ENCODE data around the gene SIGLEC12.

Gene SIGLEC12

DNA sequence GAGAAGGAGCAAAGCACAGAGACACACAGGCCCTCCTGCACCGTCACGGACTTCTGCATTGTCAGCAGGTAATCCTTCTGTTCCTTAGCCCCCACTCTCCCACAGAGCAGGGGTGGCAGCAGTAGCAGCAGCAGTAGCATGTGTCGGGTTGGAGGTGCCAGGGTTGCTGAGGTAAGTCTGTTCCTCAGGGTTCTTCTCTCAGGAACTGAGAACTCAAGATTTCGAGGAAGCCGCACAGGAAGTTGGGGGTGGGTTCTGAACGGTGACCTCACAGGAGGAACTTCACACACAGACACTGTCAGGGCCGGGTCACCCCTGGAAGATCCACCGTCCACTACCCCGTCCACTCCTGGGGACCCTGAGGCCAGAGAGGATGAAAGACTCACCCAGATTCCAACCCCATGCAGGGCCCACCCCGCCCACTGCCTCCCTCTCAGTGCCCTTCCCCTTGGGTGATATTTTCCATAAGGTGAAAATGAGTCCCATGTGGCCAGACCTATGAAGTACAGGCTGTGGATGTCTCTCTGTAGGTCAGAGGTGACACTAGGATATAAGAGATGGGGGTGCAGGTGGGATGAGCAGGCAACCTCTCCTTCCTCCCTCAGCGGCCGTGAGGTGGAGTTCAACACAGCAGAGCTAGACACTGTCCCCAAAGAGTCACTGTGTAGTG lies at the start of gene SIGLEC12:
Gene SIGLEC12 (minus strand): TSS at position 207 of the 670 bp plus-strand sequence. CDS start 67 bp downstream, at position 140.
- peak; percentile 3 to 58 for DNase-seq

- no peak for DNase-seq
Observed at GRCh38 chr19:51550848-51551672, 49.5 kb upstream of the SIGLEC12 start.

DNA sequence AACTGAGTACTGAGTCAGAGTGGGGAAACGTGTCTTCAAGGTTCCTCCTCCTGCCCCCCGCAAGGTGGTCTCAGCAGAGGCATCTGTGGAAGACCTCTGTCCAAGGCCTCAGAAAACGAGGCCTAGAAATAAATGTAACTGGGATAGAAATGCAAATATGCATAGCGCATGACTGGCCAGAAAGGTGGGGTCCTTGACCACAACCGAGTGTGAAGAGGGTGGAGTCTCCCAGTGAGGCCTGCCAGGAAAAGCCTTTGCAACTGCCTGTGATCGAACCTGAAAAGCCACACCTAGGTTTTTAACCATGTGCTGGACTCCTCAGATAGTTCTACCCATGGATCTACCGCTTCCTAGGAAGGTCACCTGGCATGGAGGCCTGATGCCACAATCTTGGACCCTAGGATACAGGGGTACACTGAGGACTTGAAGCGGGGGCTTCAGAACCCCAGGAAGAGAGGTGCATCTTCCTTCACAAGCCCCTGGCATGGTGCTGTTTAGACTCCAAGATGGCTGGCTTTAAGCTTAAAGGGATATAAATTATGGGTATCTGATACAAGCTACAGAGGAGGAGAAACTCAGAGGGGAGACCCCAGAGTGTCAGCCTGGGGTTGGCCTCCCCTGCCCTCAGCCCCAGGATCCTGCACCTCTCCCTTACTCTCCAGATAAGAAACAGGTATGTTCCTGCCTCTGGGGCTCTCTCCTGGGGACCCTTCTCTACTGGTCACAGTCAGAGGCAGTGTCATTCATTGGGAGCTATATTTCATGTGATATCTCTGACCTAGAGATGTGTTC lies 48.1 kb upstream of the SIGLEC12 start:
- DNase-seq, result no peak

DNA sequence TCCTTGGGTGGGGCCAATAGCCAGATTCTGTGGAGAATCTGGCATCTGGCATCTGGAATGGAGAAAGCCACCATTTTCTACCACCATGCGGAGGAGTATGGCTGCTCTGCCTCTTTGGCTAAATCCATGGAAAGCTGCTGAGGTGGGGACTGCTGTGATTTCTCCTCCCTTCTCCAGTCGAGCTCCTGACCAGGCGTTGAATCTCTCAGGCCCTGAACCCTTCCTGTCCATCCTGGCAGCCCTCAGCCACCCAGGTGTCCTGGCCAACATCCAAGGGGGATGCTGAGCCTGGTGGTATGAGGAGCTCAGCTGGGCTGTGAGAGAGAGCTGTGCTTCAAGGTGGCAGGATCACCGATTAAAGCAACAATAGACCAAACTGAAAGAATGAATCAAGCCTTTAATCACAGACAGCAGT lies 47.3 kb upstream of the SIGLEC12 start:
- no peak for DNase-seq

GRCh38 chr19:51548213-51548651 lies 46.6 kb upstream of the SIGLEC12 start:
- DNase-seq, result no peak

DNA sequence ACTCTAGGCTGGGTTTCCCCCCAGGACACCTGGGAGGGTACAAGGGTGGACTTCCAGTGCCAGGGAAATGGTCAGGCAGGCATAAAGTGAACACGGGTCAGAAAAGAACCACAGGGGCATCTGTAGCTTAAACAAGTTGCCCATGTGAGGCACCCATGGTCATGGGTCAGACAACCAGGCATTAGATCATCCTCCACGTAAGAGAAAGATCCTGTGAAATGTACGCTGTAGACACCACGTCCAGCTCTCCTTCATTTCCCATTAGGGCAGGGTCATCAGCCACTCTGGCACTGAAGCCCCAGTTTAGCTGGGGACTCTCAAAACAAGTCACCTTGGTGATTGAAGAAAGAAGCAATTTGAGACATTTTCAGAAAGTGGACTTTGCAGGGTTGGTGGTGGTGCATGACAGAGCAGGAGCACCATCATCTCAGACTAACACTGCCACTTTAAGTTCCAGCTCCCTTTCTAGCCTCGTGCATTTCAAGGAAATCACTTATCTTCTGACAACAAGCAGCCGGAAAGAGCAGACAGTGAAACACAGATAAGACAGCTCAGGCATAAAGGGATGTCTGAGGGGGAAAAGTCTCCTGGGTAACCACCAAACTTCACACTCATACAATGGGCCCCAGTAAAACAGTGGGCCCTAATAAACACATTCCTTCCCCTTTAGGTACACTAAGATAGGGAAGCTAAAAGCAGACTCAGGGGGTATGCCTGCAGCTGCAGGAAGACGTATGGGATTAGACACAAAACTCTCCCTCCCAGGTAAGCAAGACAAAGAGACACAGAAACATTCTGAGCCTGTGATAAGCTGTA lies 46.0 kb upstream of the SIGLEC12 start:
- no peak for DNase-seq

GRCh38 chr19:51546650-51547396 lies 45.2 kb upstream of the SIGLEC12 start:
- no peak for DNase-seq

DNA sequence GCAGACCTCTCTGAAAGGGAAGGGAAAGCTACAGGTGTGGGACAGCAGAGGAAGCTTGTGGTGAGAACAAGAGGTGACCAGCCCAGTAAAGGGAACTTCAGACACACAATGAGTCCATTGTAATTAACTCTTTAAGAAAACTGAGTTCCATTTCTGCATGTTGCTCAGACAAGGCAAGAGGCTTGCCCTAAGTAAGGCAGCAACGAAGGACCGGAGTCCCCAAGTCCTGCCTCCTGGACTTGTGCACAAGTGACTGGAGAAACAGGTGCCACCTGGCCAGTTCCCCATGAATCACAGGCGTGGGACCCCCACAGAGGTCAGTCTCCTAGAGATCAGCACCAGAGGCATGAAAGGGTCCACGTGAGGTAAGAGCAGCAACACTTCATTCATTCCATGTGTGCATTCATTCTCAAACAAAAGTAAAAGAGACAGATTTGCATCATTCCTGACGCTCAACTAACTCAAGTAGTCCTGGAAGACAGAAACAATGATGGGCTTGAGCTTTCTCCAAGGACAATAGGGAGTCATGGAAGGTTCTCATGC lies 44.6 kb upstream of the SIGLEC12 start:
- DNase-seq, result no peak

- no peak for DNase-seq
Observed at GRCh38 chr19:51544038-51544437, 42.4 kb upstream of the SIGLEC12 start.

GRCh38 chr19:51542699-51543098 lies 41.1 kb upstream of the SIGLEC12 start:
- DNase-seq, result no peak

GRCh38 chr19:51541458-51542357 lies 40.1 kb upstream of the SIGLEC12 start:
- no peak for DNase-seq

DNA sequence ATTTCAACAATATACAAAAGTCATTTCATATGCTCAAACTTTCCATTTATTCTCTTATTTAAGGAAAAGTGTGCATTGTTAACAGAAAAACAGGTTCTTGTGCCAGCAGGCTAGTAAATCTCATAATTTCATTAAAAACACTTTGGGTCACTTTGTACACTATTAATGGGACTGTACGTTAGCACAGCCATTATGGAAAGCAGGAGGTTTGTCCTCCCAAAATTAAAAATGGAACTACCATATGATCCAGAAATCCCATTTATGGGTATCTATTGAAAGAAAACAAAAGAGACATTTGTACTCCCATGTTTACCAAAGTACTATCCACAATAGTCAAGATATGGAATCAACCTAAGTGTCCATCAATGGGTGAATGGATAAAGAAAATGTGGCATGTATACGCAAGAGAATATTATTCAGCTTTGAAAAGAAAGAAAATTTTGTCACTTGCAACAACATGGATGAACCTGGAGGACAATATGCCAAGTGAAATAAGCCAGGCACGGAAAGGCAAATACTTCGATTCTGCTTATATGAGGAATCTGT lies 38.3 kb upstream of the SIGLEC12 start:
- DNase-seq, result no peak

DNA sequence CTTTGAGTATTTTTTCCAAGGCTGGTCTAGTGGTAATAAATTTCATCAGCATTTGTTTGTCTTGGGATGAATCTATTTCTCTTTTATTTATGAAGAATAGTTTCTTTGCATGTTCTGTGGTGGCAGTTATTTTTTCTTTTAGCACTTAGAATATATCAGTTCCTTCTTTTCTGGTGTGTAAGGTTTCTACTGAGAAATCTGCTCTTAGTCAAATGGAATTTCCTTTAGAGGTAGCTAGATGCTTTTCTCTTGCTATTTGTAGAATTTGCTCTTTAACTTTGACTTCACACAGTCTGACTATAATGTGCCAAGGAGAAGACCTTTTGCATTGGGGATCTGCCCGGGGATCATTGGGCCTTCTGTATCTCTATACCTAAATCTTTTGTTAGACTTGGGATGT lies 33.9 kb upstream of the SIGLEC12 start:
- no peak for DNase-seq

DNA sequence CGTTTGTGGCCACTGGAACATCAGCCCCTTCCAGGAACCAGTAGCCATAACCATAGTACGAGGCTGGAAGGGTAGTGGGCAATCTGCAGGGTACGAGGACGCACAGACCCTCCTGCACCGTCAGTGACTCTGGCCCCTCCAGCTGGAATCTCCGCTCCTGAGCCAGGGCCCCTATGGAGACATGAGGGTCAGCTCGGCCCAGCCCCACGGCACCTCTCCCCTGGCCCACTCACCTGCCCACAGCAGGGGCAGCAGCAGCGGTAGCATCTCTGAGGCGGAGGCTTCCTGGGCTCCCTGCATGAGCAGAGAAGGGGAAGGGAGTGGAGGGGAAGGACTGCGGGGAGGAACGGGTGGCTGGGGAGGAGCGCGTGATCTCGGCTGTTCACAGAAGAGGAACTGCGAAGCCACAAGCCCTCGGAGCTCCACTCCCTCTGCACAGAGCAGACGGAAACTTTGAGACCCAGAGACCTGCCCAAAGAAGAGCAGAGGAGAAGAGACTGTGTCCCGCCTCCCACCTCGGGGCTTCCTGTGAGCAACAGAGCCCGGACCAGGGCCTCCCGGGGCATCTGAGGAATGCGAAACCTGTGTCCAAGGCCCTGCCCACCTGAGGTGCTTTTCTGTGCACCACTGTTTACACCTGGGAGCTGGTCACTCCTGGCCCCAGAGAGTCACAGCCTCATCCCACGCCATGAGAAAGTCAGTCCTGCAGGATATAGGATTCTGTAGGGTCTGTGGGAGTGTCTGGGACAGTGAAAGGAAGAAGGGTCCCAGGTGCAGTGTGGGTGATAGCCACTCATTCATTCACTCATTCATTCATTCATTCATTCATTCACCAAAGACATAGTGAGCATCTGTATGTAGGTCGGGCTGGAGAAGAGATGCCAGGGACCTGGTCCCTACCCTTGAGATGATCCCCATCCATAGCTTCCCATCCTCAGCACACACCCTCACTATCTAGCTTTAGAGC lies 30.0 kb upstream of the SIGLEC12 start, which contains the start of gene SIGLEC6:
Gene SIGLEC6 (minus strand): TSS at position 322 of the 967 bp plus-strand sequence. CDS start 22 bp downstream, at position 300.
- DNase-seq, result peak; percentile 34 to 77

DNA sequence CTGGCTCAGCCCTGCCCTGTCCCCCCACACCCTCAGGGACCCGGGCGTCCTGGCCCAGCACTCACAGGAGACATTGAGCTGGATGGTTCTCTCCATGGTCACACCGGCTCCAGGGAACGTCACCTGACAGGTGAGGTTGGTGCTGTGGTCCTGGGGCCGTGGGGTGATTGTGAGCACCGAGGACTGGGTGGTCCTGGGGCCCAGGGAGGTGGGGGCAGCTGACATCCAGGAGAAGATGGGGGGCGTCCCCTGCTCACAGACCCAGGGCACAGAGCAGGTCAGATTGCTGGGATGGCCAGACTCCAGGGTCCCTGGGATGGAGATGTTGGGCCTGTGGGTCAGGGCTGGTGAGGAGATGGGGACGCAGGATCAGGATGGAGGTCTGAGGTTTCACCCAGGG lies 29.0 kb upstream of the SIGLEC12 start:
- no peak for DNase-seq

DNA sequence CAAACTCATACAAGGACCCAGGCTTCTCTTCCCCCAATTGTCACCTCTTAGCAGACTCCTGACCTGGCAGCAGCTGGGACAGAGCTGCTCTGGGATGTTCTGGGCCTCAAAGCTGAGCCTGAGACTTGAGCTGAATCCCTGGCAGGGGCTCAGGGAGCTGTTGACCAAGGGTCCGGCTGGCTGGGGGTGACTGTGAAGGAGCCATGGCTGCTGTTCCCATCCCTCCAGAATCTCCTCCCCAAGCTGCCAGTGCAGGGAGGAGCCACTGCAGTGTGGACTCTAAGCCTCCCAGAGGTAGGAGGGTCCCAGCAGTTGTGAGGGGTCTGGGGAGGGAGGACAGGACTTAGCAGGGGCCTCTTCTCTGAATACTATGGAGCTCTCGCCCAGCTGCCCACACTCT lies 27.7 kb upstream of the SIGLEC12 start:
- DNase-seq, result no peak

DNA sequence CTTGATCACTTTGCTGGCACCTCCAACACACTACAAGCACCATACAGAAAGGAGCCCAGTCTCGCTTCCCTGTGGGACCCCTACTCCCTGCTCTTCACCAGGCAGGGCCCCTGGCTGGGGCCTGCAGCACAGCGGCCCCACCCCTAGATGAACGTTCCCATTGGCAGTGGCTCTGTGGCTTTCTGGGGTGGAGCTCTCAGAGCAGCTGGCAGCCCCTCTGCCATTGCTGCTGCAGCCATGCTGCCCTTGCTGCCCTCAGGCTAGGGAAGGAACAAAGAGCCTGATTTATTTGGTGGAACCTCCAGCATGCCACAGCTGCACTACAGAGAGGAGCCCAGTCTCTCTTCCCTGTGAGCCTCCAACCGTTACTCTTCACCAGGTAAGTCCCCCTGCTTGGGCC lies 24.1 kb upstream of the SIGLEC12 start:
- DNase-seq, result no peak

DNA sequence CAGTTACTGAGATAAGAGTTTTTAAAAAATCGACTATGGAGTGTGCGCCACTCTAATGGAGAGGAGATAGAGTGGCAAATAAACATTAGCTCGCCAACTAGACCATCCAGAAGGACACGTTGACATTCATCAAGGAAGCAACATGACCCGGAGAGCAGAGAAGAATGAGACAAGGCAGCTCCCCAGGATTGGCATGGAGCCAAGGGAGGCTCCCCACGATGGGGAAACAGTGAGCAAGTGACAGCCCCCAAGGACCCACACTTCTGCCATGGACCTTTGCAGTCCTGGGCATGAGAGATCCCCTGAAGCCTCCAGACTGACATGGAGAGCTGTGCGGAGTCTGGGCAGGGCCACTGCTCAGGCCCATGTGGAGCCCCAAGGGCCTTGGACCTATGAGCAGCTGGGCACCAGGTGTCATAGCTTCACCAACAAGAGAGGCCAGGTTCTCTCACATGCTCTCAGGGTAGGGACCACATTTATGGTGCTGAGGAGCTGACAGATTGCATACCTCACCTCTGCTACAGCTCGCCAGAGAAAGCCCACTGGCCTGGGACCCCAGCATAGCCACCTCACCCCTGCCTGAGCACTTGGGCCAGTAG lies 23.2 kb upstream of the SIGLEC12 start:
- no peak for DNase-seq

Data from CD4-positive, alpha-beta T cell treated with Interleukin-4 for 1 hour (primary cell).